GM12865 (cell line): ENCODE results near the gene CACNG4.

Experiments
- DNase-seq: peaks from one replicate; pipeline ENCODE4 v3.0.0; 2010; ENCODE audit warnings: low read depth
- H3K4me3 ChIP-seq: 2 replicates; pipeline ENCODE4 v1.5.1; 2011; ENCODE audit warnings: mild to moderate bottlenecking, low read depth, low read length, control low read depth
- CTCF ChIP-seq: IDR thresholded peaks from 2 replicates; pipeline ENCODE4 v1.5.1; 2011; ENCODE audit warnings: low read length, control low read depth, low read depth, inconsistent platforms; ENCODE audit not compliant: insufficient read depth; ENCODE audit errors: missing control alignments

Gene CACNG4

GRCh38 chr17:66943484-66943883 lies 21.0 kb upstream of the CACNG4 start:
- no peak for TF ChIP-seq CTCF
- no peak overlapping the region for H3K4me3 ChIP-seq
- no peak for DNase-seq

GRCh38 chr17:66944351-66945146 lies 20.0 kb upstream of the CACNG4 start:
- no peak for DNase-seq

GRCh38 chr17:66945147-66945835 lies 19.2 kb upstream of the CACNG4 start:
- no peak for DNase-seq
- no peak overlapping the region for H3K4me3 ChIP-seq

More at GRCh38 chr17:66944351-66945146, 20.0 kb upstream of the CACNG4 start:
- H3K4me3 ChIP-seq, result no peak overlapping the region
- no peak for TF ChIP-seq CTCF

GRCh38 chr17:66946251-66946650 lies 18.3 kb upstream of the CACNG4 start:
- no peak overlapping the region for H3K4me3 ChIP-seq
- no peak for DNase-seq
- no peak for TF ChIP-seq CTCF

More at GRCh38 chr17:66945147-66945835, 19.2 kb upstream of the CACNG4 start:
- TF ChIP-seq CTCF, result no peak

GRCh38 chr17:66947311-66947710 lies 17.2 kb upstream of the CACNG4 start:
- DNase-seq, result no peak
- no peak overlapping the region for H3K4me3 ChIP-seq
- no peak for TF ChIP-seq CTCF

- TF ChIP-seq CTCF, result no peak
Observed at GRCh38 chr17:66948061-66948750, 16.3 kb upstream of the CACNG4 start.

More at GRCh38 chr17:66948061-66948750, 16.3 kb upstream of the CACNG4 start:
- no peak for DNase-seq
- no peak overlapping the region for H3K4me3 ChIP-seq
